GM10266 (cell line): ENCODE measurements around the gene C1D.

ENCODE experiments used
- DNase-seq: peaks from one replicate; pipeline ENCODE4 v3.0.0; 2012; ENCODE audit errors: extremely low spot score
- CTCF ChIP-seq: IDR thresholded peaks from 2 replicates; pipeline ENCODE4 v1.5.1; 2012; ENCODE audit warnings: mild to moderate bottlenecking, low read depth; ENCODE audit not compliant: control insufficient read depth, insufficient read depth; ENCODE audit errors: missing control alignments

C1D gene

GRCh38 chr2:68032702-68033101, 30.1 kb downstream of the C1D start:
- DNase-seq: no peak
- no peak for TF ChIP-seq CTCF

GRCh38 chr2:68031542-68032160, 31.2 kb downstream of the C1D start:
- TF ChIP-seq CTCF: peak; percentile 72
- DNase-seq: peak; percentile 48

- TF ChIP-seq CTCF: no peak
Measured at GRCh38 chr2:68031043-68031442, 31.8 kb downstream of the C1D start.

GRCh38 chr2:68030529-68030928, 32.3 kb downstream of the C1D start:
- no peak for DNase-seq
- TF ChIP-seq CTCF: no peak

More at GRCh38 chr2:68031043-68031442, 31.8 kb downstream of the C1D start:
- DNase-seq: no peak

GRCh38 chr2:68027959-68028358, 34.8 kb downstream of the C1D start:
- no peak for DNase-seq

GRCh38 chr2:68024450-68024849, 38.4 kb downstream of the C1D start:
- no peak for DNase-seq
- no peak for TF ChIP-seq CTCF

More at GRCh38 chr2:68027959-68028358, 34.8 kb downstream of the C1D start:
- TF ChIP-seq CTCF: no peak

- no peak for DNase-seq
- TF ChIP-seq CTCF: no peak
Measured at GRCh38 chr2:68023904-68024303, 38.9 kb downstream of the C1D start.
